Erythroblast (primary cell): Measurements from ENCODE around the gene GRWD1.
"Not testable (repeated sequence)": the region's sequence is repeated elsewhere in the genome, so short reads cannot be mapped to it uniquely, and the experiment has no call there.

Source experiments
- DNase-seq, 2 experiments: peaks; one replicate each; lab custom pipeline; 2025; lab: John Stamatoyannopoulos, UW
- GATA1 ChIP-seq: IDR thresholded peaks from 2 replicates; pipeline ENCODE4 v1.6.1; 2011; ENCODE audit warnings: low read depth, mild to moderate bottlenecking, control low read depth, low read length, moderate library complexity
- POLR2A ChIP-seq: IDR thresholded peaks from 2 replicates; pipeline ENCODE4 v1.6.1; 2011; ENCODE audit warnings: mild to moderate bottlenecking, low read length

Gene GRWD1

DNA sequence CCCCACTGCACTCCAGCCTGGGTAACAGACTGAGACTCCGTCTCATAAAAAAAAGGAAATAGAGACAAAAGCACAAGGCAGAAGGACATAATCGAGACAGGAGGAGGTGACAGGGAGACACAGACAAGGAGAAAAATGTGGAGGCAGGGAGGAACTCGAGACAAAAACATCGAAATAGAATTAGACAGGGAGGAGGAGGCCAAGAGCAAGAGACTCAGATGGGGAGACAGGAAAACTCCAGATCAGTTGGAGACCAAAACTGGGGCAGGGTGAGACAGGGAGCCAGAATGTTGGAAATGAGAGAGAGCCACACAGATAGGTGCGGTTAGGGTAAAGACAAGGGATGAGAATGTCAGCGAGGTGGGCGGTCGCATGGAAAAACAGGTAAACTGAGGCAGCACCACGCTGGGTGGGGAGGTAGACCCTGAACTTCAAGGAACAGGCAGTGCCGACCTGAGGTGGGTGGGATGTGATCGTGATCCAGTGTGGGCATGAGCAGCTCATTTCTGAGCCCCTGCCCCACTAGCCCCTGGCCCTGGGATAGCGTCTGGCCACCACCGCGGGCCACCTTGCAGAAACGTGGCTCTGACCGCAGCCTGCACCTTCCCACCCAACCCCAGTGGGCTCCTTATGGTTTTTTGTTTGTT is 38.6 kb downstream of the GRWD1 start:
- DNase-seq: no peak
- TF ChIP-seq POLR2A: no peak

GRCh38 chr19:48484931-48485612 is 39.3 kb downstream of the GRWD1 start:
- no peak for DNase-seq
- no peak for TF ChIP-seq POLR2A

DNA sequence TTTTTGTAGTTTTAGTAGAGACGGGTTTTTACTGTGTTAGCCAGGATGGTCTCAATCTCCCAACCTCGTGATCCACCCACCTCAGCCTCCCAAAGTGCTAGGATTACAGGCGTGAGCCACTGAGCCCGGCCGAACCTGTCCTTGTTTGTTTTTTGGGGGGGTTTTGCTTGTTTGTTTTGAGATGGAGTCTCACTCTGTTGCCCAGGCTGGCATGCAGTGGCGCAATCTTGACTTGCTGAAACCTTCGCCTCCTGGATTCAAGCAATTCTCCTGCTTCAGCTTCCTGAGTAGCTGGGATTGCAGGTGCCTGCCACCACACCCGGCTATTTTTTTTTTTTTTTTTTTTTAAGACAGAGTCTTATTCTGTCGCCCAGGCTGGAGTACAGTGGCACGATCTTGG is 40.9 kb downstream of the GRWD1 start:
- DNase-seq: not testable (repeated sequence)

DNA sequence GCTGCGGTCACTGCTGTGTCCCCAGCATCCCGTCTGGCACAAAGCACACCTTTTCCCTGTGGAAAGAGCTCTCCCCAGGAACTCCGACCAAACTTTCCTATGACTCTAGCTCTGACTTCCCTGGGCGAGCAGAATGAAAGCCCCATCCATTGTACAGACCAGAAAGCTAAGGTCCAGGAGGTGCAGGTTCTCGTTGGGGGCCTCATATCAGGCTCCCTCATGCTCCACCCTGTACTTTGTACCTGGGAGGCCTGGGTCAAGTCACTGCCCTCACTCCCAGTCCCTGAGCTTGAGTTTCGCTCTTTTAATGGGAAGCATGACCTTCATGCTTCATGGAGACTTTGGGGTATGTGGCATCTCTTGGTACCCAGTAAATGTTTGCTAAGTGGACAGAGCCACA is 41.8 kb downstream of the GRWD1 start:
- no peak for TF ChIP-seq POLR2A
- no peak for TF ChIP-seq GATA1
- no peak for DNase-seq

DNA sequence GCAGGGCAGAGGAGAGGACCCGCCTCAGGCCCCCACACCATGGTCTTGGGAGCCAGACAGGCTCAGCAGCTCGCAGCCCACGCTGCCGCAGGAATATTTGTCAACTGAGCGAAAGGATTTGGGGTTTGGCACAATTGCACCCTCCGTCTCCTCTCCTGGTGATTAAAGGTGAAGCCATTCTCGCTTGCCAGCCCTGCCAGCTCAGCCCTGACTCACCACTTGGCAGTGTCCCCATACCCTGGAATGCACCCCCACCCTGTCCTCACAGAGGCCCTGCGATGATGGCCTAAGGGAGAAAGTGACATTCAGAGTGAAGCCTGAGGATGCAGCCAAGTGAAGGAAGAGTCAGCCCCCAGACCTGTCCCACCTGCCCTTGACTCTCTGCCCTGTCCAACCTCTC is 42.2 kb downstream of the GRWD1 start:
- no peak for TF ChIP-seq GATA1
- no peak for TF ChIP-seq POLR2A
- no peak for DNase-seq

DNA sequence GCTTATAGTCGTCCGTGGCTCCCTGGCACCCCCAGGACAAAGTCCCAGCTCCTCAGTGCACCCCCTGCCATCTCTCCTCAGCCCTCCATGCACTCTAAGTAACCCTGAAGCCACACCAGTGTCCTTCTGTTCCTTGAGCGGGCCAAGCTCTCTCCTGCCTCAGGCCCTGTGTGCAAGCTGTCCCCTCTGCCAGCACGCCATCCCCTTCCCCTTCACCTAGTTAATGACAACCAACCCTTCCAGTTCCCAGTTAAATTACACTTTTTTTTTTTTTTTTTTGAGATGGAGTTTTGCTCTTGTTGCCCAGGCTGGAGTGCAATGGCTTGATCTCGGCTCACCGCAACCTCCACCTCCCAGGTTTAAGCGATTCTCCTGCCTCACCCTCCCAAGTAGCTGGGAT is 42.7 kb downstream of the GRWD1 start:
- DNase-seq: not testable (repeated sequence)

GRCh38 chr19:48489608-48490216 is 43.9 kb downstream of the GRWD1 start:
- TF ChIP-seq POLR2A (no peak), GATA1 (no peak)
- DNase-seq: peak in 1 of 2 experiments; percentile 86

GRCh38 chr19:48490981-48491792 is 45.4 kb downstream of the GRWD1 start:
- peak in 1 of 2 experiments; percentile 77 for DNase-seq

GRCh38 chr19:48491793-48492123 is 46.0 kb downstream of the GRWD1 start:
- DNase-seq: no peak
- TF ChIP-seq GATA1 (no peak), POLR2A (no peak)

More at GRCh38 chr19:48490981-48491792, 45.4 kb downstream of the GRWD1 start:
- no peak for TF ChIP-seq POLR2A

GRCh38 chr19:48492925-48493717 is 47.3 kb downstream of the GRWD1 start:
- DNase-seq: peak; percentile 98 to 100
- TF ChIP-seq GATA1: no peak
- no peak for TF ChIP-seq POLR2A

DNA sequence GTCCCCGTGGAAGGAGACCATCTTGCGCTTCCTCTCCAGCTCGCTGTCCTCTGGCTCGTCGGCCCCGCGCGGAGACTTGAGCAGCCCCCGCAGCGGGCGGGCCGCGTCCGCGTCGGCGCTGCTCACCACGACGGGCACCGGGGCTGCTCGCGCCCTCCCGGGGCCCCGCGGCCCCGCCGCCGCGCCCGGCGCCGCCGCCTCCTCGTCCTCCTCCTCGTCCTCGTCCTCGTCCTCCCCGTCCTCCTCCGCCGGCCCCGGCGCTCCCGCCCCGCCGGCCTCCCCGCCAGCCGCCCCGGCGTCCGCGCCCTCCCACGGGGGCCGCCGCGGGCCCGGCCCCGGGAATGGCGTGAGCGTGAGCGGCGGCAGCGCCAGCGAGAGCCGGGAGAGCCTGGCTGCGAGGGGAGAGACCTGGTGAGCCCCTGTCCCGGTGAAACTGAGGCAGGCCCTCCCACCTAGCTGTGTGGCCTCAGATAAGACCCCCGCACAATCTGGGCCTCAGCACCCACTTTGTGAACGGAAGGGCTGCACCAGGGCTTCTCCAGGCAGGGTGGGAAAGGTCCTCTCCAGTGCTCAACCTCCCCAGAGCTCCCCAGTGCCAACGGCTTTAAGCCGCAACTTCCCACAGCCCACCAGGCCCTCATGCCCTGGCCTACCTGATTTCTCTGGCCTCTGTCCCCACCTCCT is 48.1 kb downstream of the GRWD1 start:
- TF ChIP-seq GATA1 (no peak), POLR2A (peak; percentile 39)
- DNase-seq: no peak

GRCh38 chr19:48495396-48495795 is 49.6 kb downstream of the GRWD1 start:
- TF ChIP-seq POLR2A: no peak
- TF ChIP-seq GATA1: no peak

DNA sequence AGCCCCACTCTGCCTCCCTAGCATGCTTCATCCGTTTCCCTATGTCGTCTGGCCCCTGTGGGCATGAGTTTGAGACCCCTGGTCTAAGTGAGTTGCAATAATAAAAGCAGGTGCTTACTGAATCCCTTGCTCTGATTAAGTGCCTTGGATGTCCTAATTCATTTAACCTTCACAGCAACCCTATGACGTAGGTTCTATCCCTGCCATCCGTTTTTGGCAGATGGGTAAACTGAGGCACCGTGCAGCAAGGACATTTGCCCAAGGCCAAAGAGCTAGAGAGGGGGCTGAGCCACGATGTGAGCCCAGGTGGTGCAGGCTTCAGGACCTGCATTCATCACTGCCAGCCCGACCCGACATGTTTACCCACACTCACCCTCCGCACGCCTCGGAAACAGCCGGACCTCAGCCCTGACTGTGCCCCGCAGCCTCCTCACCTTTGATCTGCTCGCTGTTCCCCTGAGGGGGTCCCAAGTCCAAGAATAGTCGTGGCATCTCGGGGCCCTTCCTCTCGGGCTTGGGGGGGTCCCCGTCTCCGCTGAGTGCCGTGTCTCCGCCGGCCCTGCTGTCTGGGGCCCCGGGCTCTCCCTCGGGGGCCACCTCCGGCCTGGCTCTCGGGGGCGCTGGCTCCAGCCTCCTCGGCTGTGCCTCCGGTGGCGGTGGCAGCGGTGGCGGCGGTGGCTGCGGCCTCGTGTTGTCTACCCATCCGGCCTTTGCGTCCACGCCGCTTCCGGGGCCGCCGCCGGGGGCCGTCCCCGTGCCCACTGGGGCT is 51.4 kb downstream of the GRWD1 start:
- DNase-seq: no peak
- TF ChIP-seq GATA1 (no peak), POLR2A (no peak)

More at GRCh38 chr19:48495396-48495795, 49.6 kb downstream of the GRWD1 start:
- DNase-seq: no peak
